Testis (tissue), 3 donors: ENCODE data around the gene CXCR2. TPM values are rescaled to one million over a fixed set of nuclear protein-coding genes. Genes with fewer than 3 reads are reported as not detected.

Experiments used
- DNase-seq: peaks from one replicate; pipeline ENCODE4 v3.0.0-alpha.2; 2019
- H3K27ac ChIP-seq, 2 donors: fragments of 200-600 bp; sonication (generic); one replicate each; pipeline ENCODE4 v1.5.1; 2019
- H3K27me3 ChIP-seq: fragments of 200-600 bp; sonication (generic); one replicate; pipeline ENCODE4 v1.5.1; 2019
- H3K36me3 ChIP-seq: fragments of 200-600 bp; sonication (generic); one replicate; pipeline ENCODE4 v1.5.1; 2017; ENCODE audit warnings: low read depth; ENCODE audit errors: missing control alignments
- H3K4me1 ChIP-seq: fragments of 200-600 bp; sonication (generic); one replicate; pipeline ENCODE4 v1.5.1; 2019
- H3K4me3 ChIP-seq, 2 donors: fragments of 200-600 bp; sonication (generic); one replicate each; pipeline ENCODE4 v1.5.1; 2017 to 2019
- H3K9me3 ChIP-seq: fragments of 200-600 bp; sonication (generic); one replicate; pipeline ENCODE4 v1.5.1; 2017
- POLR2A ChIP-seq: fragments of 450-650 bp; IDR thresholded peaks from one replicate; pipeline ENCODE4 v1.6.1; 2017; ENCODE audit warnings: antibody characterized with exemption, mild to moderate bottlenecking, moderate library complexity
- WGBS, 2 donors: methylation state at CpG; one replicate each; pipeline ENCODE4 v1.1.5; 2018; 5-methylcytosine and 5-hydroxymethylcytosine counted together
- intact Hi-C: fragments of 100-400 bp; cut with DNase I; formaldehyde crosslinking; loops from one replicate; pipeline ENCODE4 v1.15.1; 2023; ENCODE audit warnings: low total_unique reads
- polyA plus RNA-seq: library from polyadenylated mRNA; stranded (reverse); fragments of 350-450 nt; fragmentation: Illumina TruSeq; extraction: RNeasy Lipid Tissue Mini Kit (QIAGEN cat#74804); gene quantifications from one replicate; pipeline ENCODE4 v1.2.3, GENCODE V29; 2014; ENCODE audit warnings: low read depth, low replicate concordance; ENCODE audit not compliant: insufficient read depth
- total RNA-seq, 2 donors: library from RNA; depleted of rRNA; stranded (reverse); fragments of >200 nt; gene quantifications; one replicate each; pipeline ENCODE4 v1.2.3, GENCODE V29; 2016
- TF ChIP-seq, protein P1 (sequence below), 3 experiments: fragments of 450-650 bp in 2 of 3; fragments of 200-600 bp in 1 of 3; sonication (generic) in 1 of 3; IDR thresholded peaks; one replicate each; pipeline ENCODE4 v1.5.1; 2016 to 2019; ENCODE audit warnings: antibody characterized with exemption in 3 of 3, mild to moderate bottlenecking in 2 of 3, moderate library complexity in 1 of 3

CXCR2 gene
- total and polyA plus RNA-seq, 3 donors from 2014 or later: 0.12 to 0.45 TPM; not detected in 1

DNA sequence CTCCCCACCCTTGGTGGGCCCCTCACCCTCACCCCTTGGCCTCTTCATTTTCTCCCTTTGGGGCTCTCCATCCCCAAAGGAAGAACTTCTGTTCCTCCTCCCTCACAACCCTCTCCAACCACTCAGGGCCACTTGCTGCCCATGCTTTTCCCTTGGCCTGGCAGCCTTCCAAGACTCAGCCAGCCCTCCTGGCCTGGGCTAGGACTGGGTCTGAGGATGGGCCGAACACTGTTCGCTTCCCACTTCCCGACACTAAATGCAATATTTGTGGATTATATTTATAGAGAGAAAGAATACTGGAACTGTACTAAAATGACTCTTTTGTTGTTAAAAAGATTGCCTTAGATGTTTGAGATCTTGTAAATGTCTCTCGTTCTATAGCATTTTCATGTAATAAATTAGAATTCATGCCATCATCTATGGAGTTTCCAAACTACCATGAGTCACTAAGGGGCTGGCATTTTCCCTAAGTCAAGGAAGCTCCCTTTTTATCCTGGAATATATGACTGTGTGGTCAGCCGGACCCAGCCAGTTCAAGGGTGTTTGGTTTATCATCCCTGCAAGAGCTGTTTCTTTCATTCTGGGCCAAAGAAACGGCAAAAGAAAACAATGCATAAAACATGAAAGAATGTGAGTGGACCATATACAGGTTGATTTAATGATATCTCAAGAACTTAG lies 3.8 kb downstream of the CXCR2 start:
- no peaks in the 10 kb centered on the region for H3K27me3 ChIP-seq
- no peak for DNase-seq
- H3K4me3 ChIP-seq: no peak overlapping the region
- H3K4me1 ChIP-seq: no peaks in the 10 kb centered on the region
- WGBS, 2 donors: 83 to 85% methylated on average over 6 of the region's 6 CpGs
- no peaks in the 10 kb centered on the region for H3K36me3 ChIP-seq
- no peak overlapping the region for H3K27ac ChIP-seq
- intact Hi-C loops: no loop called here
- TF ChIP-seq, protein P1, sequence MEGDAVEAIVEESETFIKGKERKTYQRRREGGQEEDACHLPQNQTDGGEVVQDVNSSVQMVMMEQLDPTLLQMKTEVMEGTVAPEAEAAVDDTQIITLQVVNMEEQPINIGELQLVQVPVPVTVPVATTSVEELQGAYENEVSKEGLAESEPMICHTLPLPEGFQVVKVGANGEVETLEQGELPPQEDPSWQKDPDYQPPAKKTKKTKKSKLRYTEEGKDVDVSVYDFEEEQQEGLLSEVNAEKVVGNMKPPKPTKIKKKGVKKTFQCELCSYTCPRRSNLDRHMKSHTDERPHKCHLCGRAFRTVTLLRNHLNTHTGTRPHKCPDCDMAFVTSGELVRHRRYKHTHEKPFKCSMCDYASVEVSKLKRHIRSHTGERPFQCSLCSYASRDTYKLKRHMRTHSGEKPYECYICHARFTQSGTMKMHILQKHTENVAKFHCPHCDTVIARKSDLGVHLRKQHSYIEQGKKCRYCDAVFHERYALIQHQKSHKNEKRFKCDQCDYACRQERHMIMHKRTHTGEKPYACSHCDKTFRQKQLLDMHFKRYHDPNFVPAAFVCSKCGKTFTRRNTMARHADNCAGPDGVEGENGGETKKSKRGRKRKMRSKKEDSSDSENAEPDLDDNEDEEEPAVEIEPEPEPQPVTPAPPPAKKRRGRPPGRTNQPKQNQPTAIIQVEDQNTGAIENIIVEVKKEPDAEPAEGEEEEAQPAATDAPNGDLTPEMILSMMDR (IDR thresholded peaks at IDR 0.05): no peak
- no peak for TF ChIP-seq POLR2A
- no peaks in the 10 kb centered on the region for H3K9me3 ChIP-seq

DNA sequence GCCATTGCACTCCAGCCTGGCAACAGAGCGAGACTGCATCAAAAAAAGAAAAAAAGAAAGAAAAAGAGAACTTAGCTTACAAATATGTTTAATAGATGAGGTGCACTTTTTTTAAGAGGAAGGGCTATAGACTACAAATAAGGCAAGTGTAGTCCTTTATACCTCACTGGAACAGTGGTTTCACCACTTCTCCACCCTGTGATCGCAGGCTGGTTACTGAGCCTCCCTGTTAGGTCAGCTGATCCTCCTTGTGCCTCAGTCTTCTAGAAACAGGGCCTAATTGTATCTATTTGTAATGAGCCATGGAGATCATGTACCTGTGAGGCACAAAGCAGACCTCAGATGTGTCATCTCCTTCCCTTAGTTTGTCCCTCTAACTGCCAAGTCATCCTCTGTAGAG lies 4.5 kb downstream of the CXCR2 start:
- H3K9me3 ChIP-seq: no peaks in the 10 kb centered on the region
- TF ChIP-seq, protein P1 (IDR thresholded peaks at IDR 0.05): no peak
- TF ChIP-seq POLR2A: no peak
- DNase-seq: no peak
- H3K27ac ChIP-seq: no peak overlapping the region
- intact Hi-C loops: no loop called here
- no peaks in the 10 kb centered on the region for H3K4me1 ChIP-seq
- 89 to 96% methylated on average over 2 of the region's 2 CpGs for WGBS, 2 donors
- no peaks in the 10 kb centered on the region for H3K36me3 ChIP-seq
- H3K27me3 ChIP-seq: no peaks in the 10 kb centered on the region
- H3K4me3 ChIP-seq: no peak overlapping the region

DNA sequence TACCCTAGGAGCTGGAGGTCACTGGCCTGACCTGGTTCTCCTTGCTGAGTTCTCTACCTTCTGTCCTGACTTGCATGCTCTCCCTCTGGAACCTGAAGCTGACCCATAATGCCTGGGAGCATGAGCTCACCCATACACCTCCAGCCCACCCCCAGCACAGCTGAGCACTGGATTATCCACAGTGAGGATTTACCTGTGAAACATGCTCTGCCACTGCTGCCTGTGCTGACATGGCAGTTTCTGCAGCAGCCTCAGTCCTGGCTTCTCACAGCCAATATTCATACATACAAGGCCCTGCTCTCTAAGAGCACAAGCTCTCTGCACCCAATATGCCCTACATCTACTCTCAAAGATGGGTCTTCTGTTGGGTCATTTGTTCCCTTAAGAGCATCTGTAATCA lies 5.0 kb downstream of the CXCR2 start:
- Histone ChIP-seq H3K4me3 (no peak overlapping the region), H3K4me1 (no peaks in the 10 kb centered on the region), H3K36me3 (no peaks in the 10 kb centered on the region), H3K27ac (no peak overlapping the region), H3K27me3 (no peaks in the 10 kb centered on the region), H3K9me3 (no peaks in the 10 kb centered on the region)
- DNase-seq: no peak
- intact Hi-C loops: no loop called here
- TF ChIP-seq, protein P1 (IDR thresholded peaks at IDR 0.05): no peak
- TF ChIP-seq POLR2A: no peak

DNA sequence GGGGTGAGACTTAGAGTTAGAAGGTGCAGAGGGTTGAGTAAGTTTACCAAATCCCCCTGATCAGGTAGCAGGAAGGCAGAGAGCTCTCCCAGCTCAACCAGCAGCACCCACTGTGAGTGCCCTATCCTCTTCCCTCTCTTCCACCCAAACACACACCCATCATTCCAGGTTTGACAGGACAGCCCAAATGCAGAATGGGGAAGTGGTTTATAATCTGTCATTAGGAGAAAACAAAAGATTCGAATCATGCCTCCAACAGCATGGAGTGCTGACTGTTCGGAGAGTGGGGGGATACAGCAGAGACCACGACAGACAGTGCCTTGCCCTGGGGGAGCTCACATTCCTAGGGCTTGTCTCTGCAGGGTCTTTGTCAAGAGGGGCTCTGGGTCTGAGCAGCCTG lies 11.7 kb downstream of the CXCR2 start:
- no peaks in the 10 kb centered on the region for H3K36me3 ChIP-seq
- no peaks in the 10 kb centered on the region for H3K9me3 ChIP-seq
- WGBS, 2 donors: 74 to 81% methylated on average over 3 of the region's 3 CpGs
- H3K27me3 ChIP-seq: no peaks in the 10 kb centered on the region
- intact Hi-C loops: no loop called here
- H3K4me1 ChIP-seq: no peaks in the 10 kb centered on the region
- H3K27ac ChIP-seq: no peak overlapping the region
- no peak overlapping the region for H3K4me3 ChIP-seq
- TF ChIP-seq, protein P1 (IDR thresholded peaks at IDR 0.05): no peak
- no peak for TF ChIP-seq POLR2A
- no peak for DNase-seq

DNA sequence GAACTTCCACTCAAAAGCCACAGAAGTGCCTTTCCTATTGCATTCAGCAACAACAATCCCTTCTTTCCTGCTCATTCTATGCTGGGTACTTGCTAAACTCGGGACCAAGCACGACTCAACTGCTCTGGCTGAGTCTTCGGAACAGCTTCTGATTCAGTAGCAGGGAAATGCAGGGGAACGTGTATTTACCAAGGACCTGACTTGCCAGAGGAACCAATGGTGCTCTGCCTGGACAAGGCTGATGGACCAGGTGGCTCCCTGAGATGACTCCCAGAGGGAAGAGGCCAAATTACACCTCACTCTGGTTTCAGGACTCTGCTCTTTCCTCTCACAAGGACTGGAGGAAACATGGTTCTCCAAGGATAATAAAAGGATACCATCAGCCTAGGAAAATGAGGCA lies 12.2 kb downstream of the CXCR2 start:
- Histone ChIP-seq H3K9me3 (no peaks in the 10 kb centered on the region), H3K36me3 (no peaks in the 10 kb centered on the region), H3K4me1 (no peaks in the 10 kb centered on the region), H3K27me3 (no peaks in the 10 kb centered on the region), H3K4me3 (no peak overlapping the region), H3K27ac (no peak overlapping the region)
- intact Hi-C loops: no loop called here
- no peak for DNase-seq
- TF ChIP-seq, protein P1 (IDR thresholded peaks at IDR 0.05): no peak
- TF ChIP-seq POLR2A: no peak
- 79 to 85% methylated on average over 4 of the region's 4 CpGs for WGBS, 2 donors
